HG03469 (cell line): ENCODE data around the gene PRKAG3.
"Not testable (repeated sequence)": the region's sequence is repeated elsewhere in the genome, so short reads cannot be mapped to it uniquely, and the experiment has no call there.

Experiments
- ATAC-seq: cut with Tn5 transposase; IDR thresholded peaks from one replicate; pipeline ENCODE4 v1.9.1; 2021; ENCODE audit warnings: mild to moderate bottlenecking, moderate library complexity, moderate number of reproducible peaks; ENCODE audit not compliant: unreplicated experiment

PRKAG3 gene

GRCh38 chr2:218844334-218844733, 12.7 kb upstream of the PRKAG3 start:
- not testable (repeated sequence) for ATAC-seq

- ATAC-seq, result no peak
These were observed 8.3 kb upstream of the PRKAG3 start for GRCh38 chr2:218839888-218840287.

GRCh38 chr2:218839430-218839829, 7.8 kb upstream of the PRKAG3 start:
- no peak for ATAC-seq

GRCh38 chr2:218837495-218837894, 5.9 kb upstream of the PRKAG3 start:
- ATAC-seq, result no peak

GRCh38 chr2:218834685-218835084, 3.1 kb upstream of the PRKAG3 start:
- no peak for ATAC-seq

GRCh38 chr2:218833023-218833609, 1.5 kb upstream of the PRKAG3 start:
- ATAC-seq, result no peak

GRCh38 chr2:218832520-218832919, 917 bp upstream of the PRKAG3 start:
- ATAC-seq, result no peak

- ATAC-seq, result no peak
These were observed 478 bp upstream of the PRKAG3 start for GRCh38 chr2:218832081-218832480.

GRCh38 chr2:218830526-218831306, 887 bp downstream of the PRKAG3 start:
- no peak for ATAC-seq

- no peak for ATAC-seq
These were observed 1.6 kb downstream of the PRKAG3 start for GRCh38 chr2:218829868-218830451.

- ATAC-seq, result no peak
These were observed 3.2 kb downstream of the PRKAG3 start for GRCh38 chr2:218828477-218828778.

GRCh38 chr2:218827701-218828476, 3.7 kb downstream of the PRKAG3 start:
- no peak for ATAC-seq

- ATAC-seq, result no peak
These were observed 4.8 kb downstream of the PRKAG3 start for GRCh38 chr2:218826791-218827190.

GRCh38 chr2:218824004-218824403, 7.6 kb downstream of the PRKAG3 start:
- ATAC-seq, result no peak

- ATAC-seq, result no peak
These were observed 8.3 kb downstream of the PRKAG3 start for GRCh38 chr2:218823196-218823855.

- ATAC-seq, result no peak
These were observed 9.0 kb downstream of the PRKAG3 start for GRCh38 chr2:218822622-218823021.

GRCh38 chr2:218821605-218822211, 9.9 kb downstream of the PRKAG3 start:
- no peak for ATAC-seq

- ATAC-seq, result no peak
These were observed 10.7 kb downstream of the PRKAG3 start for GRCh38 chr2:218820746-218821369.

- ATAC-seq, result no peak
These were observed 12.5 kb downstream of the PRKAG3 start for GRCh38 chr2:218819093-218819492.

- no peak for ATAC-seq
These were observed 15.0 kb downstream of the PRKAG3 start for GRCh38 chr2:218816561-218817011.
